ENCODE results near the gene SLC25A47.

SLC25A47 gene

DNA sequence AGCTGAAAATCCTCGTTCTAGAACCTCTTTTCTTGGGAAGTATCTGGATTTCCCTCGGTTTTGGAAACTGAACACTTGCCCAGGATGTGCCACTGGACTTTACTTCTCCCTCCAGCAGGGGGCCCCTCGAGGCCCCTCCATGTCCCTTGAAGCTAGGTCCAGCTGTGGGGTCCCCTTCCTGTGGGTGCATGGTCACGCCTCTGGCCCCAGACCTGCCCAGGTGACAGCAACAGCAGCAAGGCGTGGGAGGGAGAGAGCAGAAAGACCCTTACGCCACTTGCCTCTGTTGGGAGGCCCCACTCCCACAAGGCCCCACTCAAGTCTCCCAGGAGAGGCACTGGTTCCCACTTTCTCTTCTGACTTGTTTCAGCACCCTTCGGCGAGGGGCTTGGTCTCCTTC is 20.0 kb upstream of the SLC25A47 start:
- TF ChIP-seq, protein P1, sequence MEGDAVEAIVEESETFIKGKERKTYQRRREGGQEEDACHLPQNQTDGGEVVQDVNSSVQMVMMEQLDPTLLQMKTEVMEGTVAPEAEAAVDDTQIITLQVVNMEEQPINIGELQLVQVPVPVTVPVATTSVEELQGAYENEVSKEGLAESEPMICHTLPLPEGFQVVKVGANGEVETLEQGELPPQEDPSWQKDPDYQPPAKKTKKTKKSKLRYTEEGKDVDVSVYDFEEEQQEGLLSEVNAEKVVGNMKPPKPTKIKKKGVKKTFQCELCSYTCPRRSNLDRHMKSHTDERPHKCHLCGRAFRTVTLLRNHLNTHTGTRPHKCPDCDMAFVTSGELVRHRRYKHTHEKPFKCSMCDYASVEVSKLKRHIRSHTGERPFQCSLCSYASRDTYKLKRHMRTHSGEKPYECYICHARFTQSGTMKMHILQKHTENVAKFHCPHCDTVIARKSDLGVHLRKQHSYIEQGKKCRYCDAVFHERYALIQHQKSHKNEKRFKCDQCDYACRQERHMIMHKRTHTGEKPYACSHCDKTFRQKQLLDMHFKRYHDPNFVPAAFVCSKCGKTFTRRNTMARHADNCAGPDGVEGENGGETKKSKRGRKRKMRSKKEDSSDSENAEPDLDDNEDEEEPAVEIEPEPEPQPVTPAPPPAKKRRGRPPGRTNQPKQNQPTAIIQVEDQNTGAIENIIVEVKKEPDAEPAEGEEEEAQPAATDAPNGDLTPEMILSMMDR (conservative IDR thresholded peaks at IDR 0.05; ENCODE audit: low read depth, low read length), result peak; percentile 80
- H3K4me3 ChIP-seq (IDR thresholded peaks at IDR 0.05; ENCODE audit: insufficient read depth, low read depth, low read length), result no peak overlapping the region
- H4K20me1 ChIP-seq (ENCODE audit: insufficient read depth), result no peaks in the 10 kb centered on the region
- no peaks in the 10 kb centered on the region for H3K4me1 ChIP-seq (ENCODE audit: low read depth, poor library complexity, severe bottlenecking)
- no peak overlapping the region for H3K27ac ChIP-seq
- H3K79me2 ChIP-seq (ENCODE audit: insufficient read depth, low read depth), result no peaks in the 10 kb centered on the region
- H3K9ac ChIP-seq, result no peak overlapping the region
- H3K27me3 ChIP-seq (ENCODE audit: insufficient read depth, low read depth), result no peaks in the 10 kb centered on the region
- H2AFZ ChIP-seq (ENCODE audit: low read depth), result no peak overlapping the region
- no peaks in the 10 kb centered on the region for H3K36me3 ChIP-seq (ENCODE audit: insufficient read depth)
- H3K4me2 ChIP-seq, result no peak overlapping the region

DNA sequence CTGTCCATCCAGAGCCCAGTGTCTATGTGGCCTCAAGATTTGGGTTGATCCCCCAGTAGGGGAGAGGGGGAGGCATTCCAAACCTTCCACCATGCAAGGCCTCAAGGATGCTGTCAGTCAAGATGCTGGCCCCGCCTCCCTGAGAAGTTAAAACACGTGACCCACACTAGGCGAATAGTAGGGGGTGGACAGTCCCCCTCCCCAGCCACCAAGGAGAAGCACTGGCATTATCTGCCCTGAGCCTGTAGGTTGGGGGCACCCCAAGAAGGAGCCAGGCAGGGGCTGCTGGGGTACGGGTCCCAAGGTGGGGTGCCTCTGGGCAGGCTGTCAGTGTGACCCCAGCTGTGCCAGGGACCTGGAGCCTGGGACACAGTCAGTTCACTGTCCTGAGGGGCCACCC is 19.2 kb upstream of the SLC25A47 start:
- no peaks in the 10 kb centered on the region for H3K79me2 ChIP-seq (ENCODE audit: insufficient read depth, low read depth)
- no peaks in the 10 kb centered on the region for H4K20me1 ChIP-seq (ENCODE audit: insufficient read depth)
- H3K27ac ChIP-seq, result no peak overlapping the region
- no peak overlapping the region for H3K9ac ChIP-seq
- H2AFZ ChIP-seq (ENCODE audit: low read depth), result no peak overlapping the region
- no peak overlapping the region for H3K4me2 ChIP-seq
- no peaks in the 10 kb centered on the region for H3K4me1 ChIP-seq (ENCODE audit: low read depth, poor library complexity, severe bottlenecking)
- H3K4me3 ChIP-seq (IDR thresholded peaks at IDR 0.05; ENCODE audit: insufficient read depth, low read depth, low read length), result no peak overlapping the region
- TF ChIP-seq, protein P1 (conservative IDR thresholded peaks at IDR 0.05; ENCODE audit: low read depth, low read length), result no peak
- H3K36me3 ChIP-seq (ENCODE audit: insufficient read depth), result no peaks in the 10 kb centered on the region
- H3K27me3 ChIP-seq (ENCODE audit: insufficient read depth, low read depth), result no peaks in the 10 kb centered on the region

DNA sequence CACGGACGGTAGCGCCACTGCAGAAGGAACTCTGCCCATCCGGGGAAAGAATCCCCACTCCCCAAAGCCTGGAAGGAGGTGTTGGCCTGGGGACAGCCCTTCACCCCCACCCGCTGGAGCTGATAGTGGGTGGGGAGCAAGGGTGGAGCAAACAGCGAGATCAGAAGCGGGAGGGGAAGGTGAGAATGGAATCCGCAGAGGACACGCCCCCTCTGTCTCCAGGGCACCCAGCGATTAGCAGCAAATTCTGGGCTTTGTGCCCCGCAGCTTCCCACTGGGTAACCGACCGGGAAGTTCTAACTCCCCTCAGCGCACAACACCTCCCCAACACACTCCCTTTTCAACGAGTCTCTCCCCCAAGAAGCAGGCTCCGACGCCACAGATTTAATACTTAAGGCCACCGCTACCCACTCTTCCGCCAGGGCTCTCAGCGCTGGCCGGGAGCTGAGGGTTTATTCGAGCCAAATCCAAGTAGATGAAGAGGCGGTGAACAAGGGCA is 18.3 kb upstream of the SLC25A47 start:
- TF ChIP-seq, protein P1 (conservative IDR thresholded peaks at IDR 0.05; ENCODE audit: low read depth, low read length), result no peak
- Histone ChIP-seq H3K79me2 (ENCODE audit: insufficient read depth, low read depth) (no peaks in the 10 kb centered on the region), H3K4me1 (ENCODE audit: low read depth, poor library complexity, severe bottlenecking) (no peaks in the 10 kb centered on the region), H3K27ac (no peak overlapping the region), H3K4me3 (IDR thresholded peaks at IDR 0.05; ENCODE audit: insufficient read depth, low read depth, low read length) (no peak overlapping the region), H3K36me3 (ENCODE audit: insufficient read depth) (no peaks in the 10 kb centered on the region), H2AFZ (ENCODE audit: low read depth) (no peak overlapping the region), H3K9ac (no peak overlapping the region), H3K27me3 (ENCODE audit: insufficient read depth, low read depth) (no peaks in the 10 kb centered on the region), H3K4me2 (no peak overlapping the region), H4K20me1 (ENCODE audit: insufficient read depth) (no peaks in the 10 kb centered on the region)

DNA sequence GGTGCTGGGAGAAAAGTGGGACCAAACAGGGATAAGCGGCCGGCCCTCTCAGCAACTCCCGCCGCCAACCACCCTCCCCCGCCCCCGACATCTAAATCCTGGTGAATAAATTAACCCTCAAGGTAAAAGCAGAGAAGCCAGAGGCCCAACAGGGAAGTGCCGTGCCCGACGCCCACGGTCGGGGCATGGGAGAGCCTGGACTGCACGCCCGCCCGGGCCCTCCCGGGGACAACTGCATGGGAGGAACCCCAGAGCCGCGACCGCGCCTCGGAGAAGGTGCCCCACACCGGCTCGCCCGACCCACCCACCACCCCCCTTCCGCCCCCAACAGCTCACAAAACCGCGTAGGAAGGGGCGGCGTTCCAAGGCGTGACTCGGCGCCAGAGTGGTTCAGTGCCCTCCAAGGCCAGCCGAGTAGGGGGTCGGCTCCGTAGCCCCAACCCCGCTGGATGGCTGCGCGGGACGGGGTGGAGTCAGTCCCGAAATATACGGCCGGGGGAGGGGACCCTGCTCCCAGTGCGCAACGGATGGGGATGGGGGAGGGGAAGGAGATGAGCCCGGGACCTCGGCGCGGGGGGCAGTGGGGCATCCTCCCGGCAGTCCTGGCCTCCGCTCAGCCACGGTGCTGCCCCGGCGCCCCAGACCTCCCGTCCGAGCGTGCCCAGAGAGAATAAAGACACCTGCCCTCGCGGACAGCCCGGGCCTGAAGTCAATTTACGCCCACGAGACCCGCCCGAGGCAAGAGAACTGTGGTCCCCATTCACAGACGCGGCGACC is 17.6 kb upstream of the SLC25A47 start:
- TF ChIP-seq, protein P1 (conservative IDR thresholded peaks at IDR 0.05; ENCODE audit: low read depth, low read length), result no peak
- H3K27ac ChIP-seq, result no peak overlapping the region
- H3K79me2 ChIP-seq (ENCODE audit: insufficient read depth, low read depth), result no peaks in the 10 kb centered on the region
- H3K4me1 ChIP-seq (ENCODE audit: low read depth, poor library complexity, severe bottlenecking), result no peaks in the 10 kb centered on the region
- H3K9ac ChIP-seq, result no peak overlapping the region
- no peaks in the 10 kb centered on the region for H3K27me3 ChIP-seq (ENCODE audit: insufficient read depth, low read depth)
- peak overlapping the region; percentile 42; the same call in 1 of the 2 replicates for H3K4me2 ChIP-seq
- H4K20me1 ChIP-seq (ENCODE audit: insufficient read depth), result no peaks in the 10 kb centered on the region
- H3K4me3 ChIP-seq (IDR thresholded peaks at IDR 0.05; ENCODE audit: insufficient read depth, low read depth, low read length), result no peak overlapping the region
- H3K36me3 ChIP-seq (ENCODE audit: insufficient read depth), result no peaks in the 10 kb centered on the region
- H2AFZ ChIP-seq (ENCODE audit: low read depth), result peak overlapping the region; percentile 81

Data from KMS-11 (cell line).